HG03565 (cell line): ENCODE data around the gene RETREG1.
"Not testable (repeated sequence)": the region's sequence is repeated elsewhere in the genome, so short reads cannot be mapped to it uniquely, and the experiment has no call there.

Experiments
- ATAC-seq: cut with Tn5 transposase; IDR thresholded peaks from one replicate; pipeline ENCODE4 v1.9.1; 2021; ENCODE audit warnings: mild to moderate bottlenecking, moderate library complexity; ENCODE audit not compliant: unreplicated experiment

RETREG1 gene

DNA sequence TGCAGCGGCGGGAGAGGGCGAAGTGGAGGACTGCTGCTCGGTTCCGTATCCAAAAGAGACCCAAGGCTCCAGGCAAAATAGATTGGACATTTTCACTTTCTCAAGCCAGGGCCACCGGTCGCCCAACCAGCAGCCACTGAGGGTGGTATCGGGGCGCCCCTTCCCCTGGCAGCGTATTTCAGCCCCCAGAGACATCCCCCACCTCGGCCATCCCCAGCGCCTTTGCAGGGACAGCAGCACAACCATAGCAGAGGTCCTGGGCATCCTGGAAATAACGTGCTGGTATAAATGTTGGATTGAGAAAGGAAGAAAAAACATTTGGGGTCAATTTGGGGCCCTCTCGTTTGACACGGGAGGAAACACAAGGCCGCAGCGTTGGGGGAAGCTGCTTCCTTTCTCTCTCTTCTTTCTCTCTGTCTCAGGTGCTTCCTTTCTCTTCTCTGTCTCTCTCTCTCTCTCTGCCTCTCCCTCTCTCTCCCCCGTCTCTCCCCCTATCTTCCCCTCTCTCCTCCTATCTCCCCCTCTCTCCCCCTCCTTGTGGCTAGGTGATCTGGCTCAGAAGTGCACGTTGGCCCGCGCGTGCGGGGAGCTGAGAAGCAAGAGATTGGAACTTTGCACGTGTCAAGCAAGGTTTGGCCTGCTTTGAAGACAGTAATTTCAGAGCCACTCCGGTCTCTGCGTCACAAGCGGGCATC lies 624 bp upstream of the RETREG1 start:
- no peak for ATAC-seq

DNA sequence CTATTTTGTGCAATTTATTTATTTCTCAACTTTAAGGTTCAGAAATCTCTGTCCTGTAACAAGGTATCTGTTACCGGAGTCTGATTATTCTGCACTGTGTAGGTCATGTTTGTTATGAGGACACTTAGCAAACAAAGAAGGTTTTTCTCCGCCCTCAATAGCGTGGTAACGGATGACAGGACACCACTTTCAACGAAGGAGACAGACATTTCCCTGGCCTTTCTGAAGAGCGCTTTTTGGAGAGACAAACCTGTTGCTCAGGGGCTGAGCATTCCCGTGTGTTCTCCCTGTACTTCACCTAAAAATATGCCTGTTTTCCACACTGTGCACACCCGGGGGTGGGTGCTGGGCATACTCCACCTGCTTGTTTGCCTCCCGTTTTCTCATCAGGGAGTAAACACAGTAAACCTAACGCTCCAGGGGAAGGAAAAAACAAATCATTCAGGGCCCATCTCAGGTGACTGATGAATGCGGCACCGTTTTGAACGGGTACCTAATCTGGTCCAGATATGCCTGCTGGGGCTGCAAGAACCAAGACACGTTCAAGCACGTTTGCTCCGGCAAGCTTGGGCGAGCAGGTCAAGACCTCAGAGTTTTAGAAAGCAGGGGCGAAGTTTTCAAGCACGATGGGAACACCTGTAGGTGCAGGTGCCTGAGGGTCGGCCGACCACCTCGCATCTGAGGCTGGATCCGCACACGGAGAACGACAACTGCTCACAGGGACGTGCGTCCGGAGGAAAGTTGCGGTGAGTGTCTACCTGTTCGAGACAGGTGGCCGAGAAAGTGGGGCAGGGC lies 859 bp downstream of the RETREG1 start:
- no peak for ATAC-seq

GRCh38 chr5:16612007-16612406 lies 4.8 kb downstream of the RETREG1 start:
- no peak for ATAC-seq

DNA sequence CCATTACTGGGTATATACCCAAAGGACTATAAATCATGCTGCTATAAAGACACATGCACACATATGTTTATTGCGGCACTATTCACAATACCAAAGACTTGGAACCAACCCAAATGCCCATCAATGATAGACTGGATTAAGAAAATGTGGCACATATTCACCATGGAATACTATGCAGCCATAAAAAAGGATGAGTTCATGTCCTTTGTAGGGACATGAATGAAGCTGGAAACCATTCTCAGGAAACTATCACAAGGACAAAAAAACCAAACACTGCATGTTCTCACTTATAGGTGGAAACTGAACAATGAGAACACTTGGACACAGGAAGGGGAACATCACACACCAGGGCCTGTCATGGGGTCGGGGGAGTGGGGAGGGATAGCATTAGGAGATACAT lies 5.9 kb downstream of the RETREG1 start:
- not testable (repeated sequence) for ATAC-seq

GRCh38 chr5:16609412-16609811 lies 7.4 kb downstream of the RETREG1 start:
- no peak for ATAC-seq

- no peak for ATAC-seq
Measured at GRCh38 chr5:16606628-16607027, 10.2 kb downstream of the RETREG1 start.

- ATAC-seq: no peak
Measured at GRCh38 chr5:16603701-16604100, 13.1 kb downstream of the RETREG1 start.

DNA sequence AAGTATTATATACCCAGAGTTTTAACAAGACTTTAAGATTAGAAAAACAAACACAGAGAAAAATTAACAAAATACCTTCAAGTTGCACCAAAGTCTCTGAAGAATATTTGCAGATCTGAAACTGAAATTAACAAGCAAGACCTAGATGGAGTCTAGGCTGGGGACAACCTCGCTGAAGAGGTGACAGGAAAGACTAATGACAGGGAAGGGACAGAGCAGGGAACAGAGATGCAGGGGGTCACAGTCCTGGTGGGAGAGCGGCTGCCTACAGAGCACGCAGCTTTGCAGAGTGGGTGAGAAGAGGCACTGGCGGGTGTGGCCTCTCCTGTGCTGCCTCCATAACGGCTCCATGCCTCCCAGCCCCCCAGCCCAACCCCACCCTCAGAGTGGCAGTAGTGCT lies 13.5 kb downstream of the RETREG1 start:
- ATAC-seq: no peak

DNA sequence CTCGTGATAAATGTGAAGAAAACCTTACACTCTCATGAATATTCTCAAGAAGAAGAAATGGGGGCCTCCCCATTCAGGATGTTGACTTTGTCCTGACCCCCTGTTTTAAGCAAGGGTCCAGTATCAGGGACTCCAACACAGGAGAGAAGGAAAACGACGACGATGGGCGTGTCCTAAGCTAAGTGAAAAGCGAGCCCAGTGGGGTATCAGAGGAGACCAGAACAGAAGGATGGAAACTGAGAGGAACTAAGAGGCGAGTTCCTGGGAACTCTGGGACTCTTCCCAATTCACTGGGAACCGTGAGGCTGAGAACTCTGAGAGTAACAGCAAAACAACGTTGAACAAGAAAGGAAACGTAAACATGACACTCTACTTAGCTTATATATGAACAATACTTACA lies 14.6 kb downstream of the RETREG1 start:
- ATAC-seq: no peak

GRCh38 chr5:16600946-16601345 lies 15.9 kb downstream of the RETREG1 start:
- ATAC-seq: no peak

DNA sequence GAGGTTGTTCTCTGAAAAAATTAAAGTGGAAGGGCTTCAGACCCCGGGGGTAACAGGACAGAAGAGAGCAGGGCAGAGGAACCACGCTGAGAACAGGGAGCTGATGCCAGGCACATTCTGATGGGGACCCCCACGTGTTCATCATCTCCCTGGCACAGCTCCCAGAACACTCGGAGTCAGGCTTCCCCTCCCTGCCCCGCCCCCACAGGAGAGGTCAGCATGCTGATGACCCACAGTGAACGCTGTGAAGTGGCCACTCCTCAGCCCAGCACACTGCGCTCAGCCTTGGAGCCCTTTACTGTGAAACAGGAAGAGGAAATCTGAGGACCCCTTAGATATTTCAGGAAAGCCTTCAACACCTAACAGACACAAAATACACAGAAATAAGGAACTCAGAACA lies 16.4 kb downstream of the RETREG1 start:
- no peak for ATAC-seq

GRCh38 chr5:16597946-16598694 lies 18.7 kb downstream of the RETREG1 start:
- ATAC-seq: no peak

GRCh38 chr5:16596581-16596940 lies 20.2 kb downstream of the RETREG1 start:
- no peak for ATAC-seq

DNA sequence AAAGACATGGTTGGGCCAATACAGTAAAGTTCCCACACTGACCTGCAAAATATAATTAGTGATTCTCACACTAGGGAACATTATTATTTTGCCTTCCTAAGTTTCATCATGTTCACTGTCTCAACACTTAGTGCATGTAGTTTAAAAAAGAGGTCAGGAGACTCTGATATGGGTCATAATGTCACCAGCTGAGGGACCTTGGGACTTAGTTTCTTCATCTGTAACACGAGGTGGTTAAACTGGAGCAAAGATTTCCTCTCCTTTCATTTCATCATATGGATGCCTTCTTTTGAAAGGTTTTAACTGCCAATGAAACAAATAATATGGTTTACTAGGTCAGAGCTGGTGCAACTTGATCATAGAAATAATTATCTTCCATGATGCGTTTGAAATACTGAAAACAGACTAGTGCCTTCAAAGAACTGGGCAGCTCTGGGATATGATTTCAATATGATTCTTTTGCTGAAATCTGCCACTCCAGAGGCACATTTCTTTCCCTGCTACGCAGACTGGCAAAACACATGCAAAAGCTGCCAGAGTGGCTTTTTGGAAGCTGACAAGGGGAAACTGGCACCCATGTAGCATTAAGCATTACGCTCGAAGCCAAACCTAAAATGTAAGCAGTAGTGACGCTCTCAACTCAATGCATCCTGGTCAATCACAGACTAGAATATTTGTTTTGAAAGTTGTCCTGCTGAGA lies 20.8 kb downstream of the RETREG1 start:
- no peak for ATAC-seq

DNA sequence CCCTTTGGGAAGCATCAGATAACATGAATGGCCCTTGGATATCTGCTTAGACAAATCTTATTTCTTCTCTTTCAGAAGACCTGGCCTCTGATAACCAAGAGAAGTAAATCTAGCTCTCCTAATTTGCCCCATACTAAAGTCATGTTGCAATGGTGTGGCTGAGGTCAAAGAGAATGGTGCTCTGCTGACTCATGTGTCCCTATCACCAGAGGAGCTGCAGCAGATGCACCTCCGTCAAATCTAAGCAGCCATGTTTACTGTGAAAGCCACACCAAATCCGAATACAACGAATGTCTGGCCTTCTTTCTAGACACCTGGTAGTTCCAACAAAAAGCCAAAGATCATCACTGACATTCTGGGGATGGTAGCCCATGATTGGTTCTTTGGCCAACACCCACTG lies 23.2 kb downstream of the RETREG1 start:
- ATAC-seq: no peak

- no peak for ATAC-seq
Measured at GRCh38 chr5:16593013-16593412, 23.8 kb downstream of the RETREG1 start.

DNA sequence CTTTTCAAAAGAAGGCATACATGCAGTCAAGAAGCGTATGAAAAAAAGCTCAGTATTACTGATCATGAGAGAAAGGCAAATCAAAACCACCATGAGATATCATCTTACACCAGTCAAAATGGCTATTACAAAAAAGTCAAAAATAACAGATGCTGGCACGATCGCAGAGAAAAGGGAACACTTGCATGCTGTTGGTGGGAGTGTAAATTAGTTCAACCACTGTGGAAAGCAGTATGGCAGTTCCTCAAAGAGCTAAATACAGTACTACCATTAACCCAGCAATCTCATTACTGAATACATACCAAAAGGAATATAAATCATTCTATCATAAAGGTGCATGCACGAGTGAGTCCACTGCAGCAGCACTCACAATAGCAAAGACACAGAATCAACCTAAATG lies 24.5 kb downstream of the RETREG1 start:
- ATAC-seq: no peak

- ATAC-seq: no peak
Measured at GRCh38 chr5:16590685-16591084, 26.1 kb downstream of the RETREG1 start.

- ATAC-seq: no peak
Measured at GRCh38 chr5:16589658-16590057, 27.1 kb downstream of the RETREG1 start.

DNA sequence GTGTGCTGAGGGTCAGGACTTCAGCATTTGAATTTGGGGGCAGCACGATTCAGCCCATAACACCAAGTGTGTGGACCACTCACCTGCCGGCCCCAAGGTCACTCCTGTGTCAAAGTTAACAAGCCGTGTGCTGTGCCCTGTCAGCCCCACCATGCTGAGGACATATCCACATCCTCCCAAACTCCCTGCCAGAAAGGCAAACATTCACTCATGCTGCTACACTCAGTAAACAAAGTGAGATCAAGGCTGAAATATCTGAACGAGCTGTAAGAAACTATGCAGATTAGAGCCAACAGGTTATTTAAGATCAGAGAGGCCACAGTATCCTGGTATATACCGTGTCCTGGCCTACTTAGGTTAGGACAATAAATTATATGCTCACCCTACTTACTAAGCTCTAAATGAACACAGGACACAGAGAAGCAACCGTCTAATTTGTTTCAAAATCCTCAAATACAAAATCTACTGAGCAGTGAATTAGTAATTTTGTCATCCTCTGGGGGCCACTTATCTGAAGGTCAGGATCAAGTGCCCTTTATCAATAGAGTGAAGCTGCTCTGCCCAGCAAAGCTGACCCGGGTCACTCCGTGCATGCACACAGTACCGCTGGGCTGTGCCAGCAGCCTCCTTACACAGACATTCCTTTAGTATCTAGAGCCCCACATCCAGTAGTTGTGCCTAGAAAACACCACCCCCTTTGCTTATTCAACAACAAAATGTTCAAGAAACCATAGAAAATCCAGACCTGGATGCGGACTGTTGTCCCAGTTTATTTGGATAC lies 28.2 kb downstream of the RETREG1 start:
- no peak for ATAC-seq
